Activated CD4-positive, alpha-beta T cell treated with anti-CD3 and anti-CD28 coated beads, Interleukin-10, Interleukin-2, amounts not matched to agents 100 ng/mL and 50 ng/mL, durations not matched to agents 16 hours and 8 hours (primary cell): ENCODE data around the gene MYL2.

ENCODE experiments used
- DNase-seq: peaks from one replicate; pipeline ENCODE4 v3.0.0-alpha.2; 2020

Gene MYL2

GRCh38 chr12:110888256-110888991 lies 32.0 kb downstream of the MYL2 start:
- DNase-seq: no peak

- DNase-seq: no peak
These were observed 35.1 kb downstream of the MYL2 start for GRCh38 chr12:110885152-110885840.

GRCh38 chr12:110883251-110883650 lies 37.1 kb downstream of the MYL2 start:
- DNase-seq: no peak

GRCh38 chr12:110880651-110881050 lies 39.7 kb downstream of the MYL2 start:
- no peak for DNase-seq

- no peak for DNase-seq
These were observed 45.6 kb downstream of the MYL2 start for GRCh38 chr12:110874781-110875180.

- DNase-seq: no peak
These were observed 46.0 kb downstream of the MYL2 start for GRCh38 chr12:110874351-110874750.

GRCh38 chr12:110872100-110872499 lies 48.3 kb downstream of the MYL2 start:
- DNase-seq: no peak

- no peak for DNase-seq
These were observed 50.6 kb downstream of the MYL2 start for GRCh38 chr12:110869803-110870202.

GRCh38 chr12:110869026-110869425 lies 51.4 kb downstream of the MYL2 start:
- no peak for DNase-seq

- DNase-seq: no peak
These were observed 54.9 kb downstream of the MYL2 start for GRCh38 chr12:110865521-110865920.

GRCh38 chr12:110863161-110863560 lies 57.2 kb downstream of the MYL2 start:
- no peak for DNase-seq

GRCh38 chr12:110862329-110862728 lies 58.0 kb downstream of the MYL2 start:
- no peak for DNase-seq

GRCh38 chr12:110861729-110862128 lies 58.6 kb downstream of the MYL2 start:
- DNase-seq: no peak
